ENCODE measurements around the gene UQCC2.

DNA sequence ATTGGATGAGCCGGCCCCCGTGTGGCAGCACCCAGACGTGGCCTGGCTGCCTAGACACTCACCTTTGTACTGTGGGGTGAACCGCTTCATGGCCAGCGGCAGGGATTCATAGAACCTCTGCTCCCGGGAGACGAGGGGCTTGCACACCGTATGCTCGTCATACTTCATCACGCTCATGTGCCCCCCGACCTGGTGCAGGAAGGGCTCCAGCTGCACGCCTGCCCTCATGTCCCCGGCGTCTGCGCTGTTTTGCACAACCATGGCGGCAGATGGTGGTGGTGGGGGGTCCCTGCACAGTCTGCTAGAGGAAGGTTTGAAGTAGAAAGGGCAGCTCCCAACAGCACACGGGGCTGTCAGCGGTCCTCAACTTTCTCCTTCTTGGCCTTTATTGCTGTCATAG is 23.7 kb upstream of the UQCC2 start:
- TF ChIP-seq RAD21 (IDR thresholded peaks at IDR 0.05 in 1 of 2, conservative IDR thresholded peaks at IDR 0.05 in 1 of 2; ENCODE audit: low read depth in 2 of 2, low read length in 2 of 2) (no peak), TAF1 (IDR thresholded peaks at IDR 0.05; ENCODE audit: low read depth, low read length) (no peak), SIN3A (conservative IDR thresholded peaks at IDR 0.05 in 1 of 2, IDR thresholded peaks at IDR 0.05 in 1 of 2; ENCODE audit: low read depth in 1 of 2, low read length in 2 of 2) (no peak), POLR2A (IDR thresholded peaks at IDR 0.05; ENCODE audit: control extremely low read depth in 1 of 2, low read depth in 2 of 2, low read length in 2 of 2) (no peak), SP1 (IDR thresholded peaks at IDR 0.05; ENCODE audit: low read depth, low read length) (no peak)
- TF ChIP-seq, protein P1, sequence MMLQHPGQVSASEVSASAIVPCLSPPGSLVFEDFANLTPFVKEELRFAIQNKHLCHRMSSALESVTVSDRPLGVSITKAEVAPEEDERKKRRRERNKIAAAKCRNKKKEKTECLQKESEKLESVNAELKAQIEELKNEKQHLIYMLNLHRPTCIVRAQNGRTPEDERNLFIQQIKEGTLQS (IDR thresholded peaks at IDR 0.05; ENCODE audit: insufficient read depth, low read depth, low read length) = no peak
- TF ChIP-seq, protein P2, sequence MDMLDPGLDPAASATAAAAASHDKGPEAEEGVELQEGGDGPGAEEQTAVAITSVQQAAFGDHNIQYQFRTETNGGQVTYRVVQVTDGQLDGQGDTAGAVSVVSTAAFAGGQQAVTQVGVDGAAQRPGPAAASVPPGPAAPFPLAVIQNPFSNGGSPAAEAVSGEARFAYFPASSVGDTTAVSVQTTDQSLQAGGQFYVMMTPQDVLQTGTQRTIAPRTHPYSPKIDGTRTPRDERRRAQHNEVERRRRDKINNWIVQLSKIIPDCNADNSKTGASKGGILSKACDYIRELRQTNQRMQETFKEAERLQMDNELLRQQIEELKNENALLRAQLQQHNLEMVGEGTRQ (IDR thresholded peaks at IDR 0.05; ENCODE audit: low read length) = no peak
- TF ChIP-seq, protein P3, sequence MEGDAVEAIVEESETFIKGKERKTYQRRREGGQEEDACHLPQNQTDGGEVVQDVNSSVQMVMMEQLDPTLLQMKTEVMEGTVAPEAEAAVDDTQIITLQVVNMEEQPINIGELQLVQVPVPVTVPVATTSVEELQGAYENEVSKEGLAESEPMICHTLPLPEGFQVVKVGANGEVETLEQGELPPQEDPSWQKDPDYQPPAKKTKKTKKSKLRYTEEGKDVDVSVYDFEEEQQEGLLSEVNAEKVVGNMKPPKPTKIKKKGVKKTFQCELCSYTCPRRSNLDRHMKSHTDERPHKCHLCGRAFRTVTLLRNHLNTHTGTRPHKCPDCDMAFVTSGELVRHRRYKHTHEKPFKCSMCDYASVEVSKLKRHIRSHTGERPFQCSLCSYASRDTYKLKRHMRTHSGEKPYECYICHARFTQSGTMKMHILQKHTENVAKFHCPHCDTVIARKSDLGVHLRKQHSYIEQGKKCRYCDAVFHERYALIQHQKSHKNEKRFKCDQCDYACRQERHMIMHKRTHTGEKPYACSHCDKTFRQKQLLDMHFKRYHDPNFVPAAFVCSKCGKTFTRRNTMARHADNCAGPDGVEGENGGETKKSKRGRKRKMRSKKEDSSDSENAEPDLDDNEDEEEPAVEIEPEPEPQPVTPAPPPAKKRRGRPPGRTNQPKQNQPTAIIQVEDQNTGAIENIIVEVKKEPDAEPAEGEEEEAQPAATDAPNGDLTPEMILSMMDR (IDR thresholded peaks at IDR 0.05; ENCODE audit: control extremely low read depth in 1 of 3, insufficient read depth in 1 of 3, low read depth in 1 of 3, low read length in 3 of 3) = no peak; a peak in 1 of 4 replicates
